GM23248 (cell line): ENCODE measurements around the gene KCNJ1.

Experiments used
- EZH2 ChIP-seq: fragments of 200-600 bp; sonication (generic); IDR thresholded peaks from 2 replicates; pipeline ENCODE4 v1.6.1; 2018; ENCODE audit warnings: antibody characterized with exemption, mild to moderate bottlenecking; ENCODE audit not compliant: insufficient read depth, poor library complexity, severe bottlenecking
- EZH2phosphoT487 ChIP-seq: fragments of 200-600 bp; sonication (generic); IDR thresholded peaks from 2 replicates; pipeline ENCODE4 v1.6.1; 2018; ENCODE audit warnings: antibody characterized with exemption, moderate library complexity, mild to moderate bottlenecking, low read depth; ENCODE audit not compliant: insufficient read depth

DNA sequence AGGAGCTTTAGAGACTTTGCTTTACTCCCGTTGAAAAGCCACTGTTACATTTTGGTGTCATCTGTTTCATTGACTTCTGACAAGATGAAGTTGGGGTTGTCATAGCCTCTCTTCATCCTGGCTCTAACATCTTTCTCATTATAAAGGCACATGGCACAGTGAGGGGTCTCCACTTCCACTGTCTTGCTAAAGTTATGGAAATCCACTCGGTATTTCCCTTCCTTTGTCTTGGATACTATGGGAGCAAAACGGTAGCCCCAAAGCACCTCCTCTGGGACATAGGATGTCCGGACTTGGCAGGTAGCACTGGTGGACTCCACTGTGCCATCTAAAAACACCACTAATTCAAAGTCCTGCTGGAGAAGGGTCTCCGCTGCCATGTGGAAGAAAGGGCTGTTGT is 28.0 kb downstream of the KCNJ1 start:
- TF ChIP-seq EZH2phosphoT487 = no peak
- TF ChIP-seq EZH2 = no peak
